ENCODE data around the gene IRF8.

GRCh38 chr16:85882181-85882810 lies 16.7 kb upstream of the IRF8 start:
- TF ChIP-seq CTCF (IDR thresholded peaks at IDR 0.05 in 4 of 5, conservative IDR thresholded peaks at IDR 0.05 in 1 of 5) (no peak), POLR2A (IDR thresholded peaks at IDR 0.05) (no peak)

Data from gastrocnemius medialis (tissue), 4 donors.